Liver (tissue), 9 donors: ENCODE results near the gene OR2A5. TPM values are rescaled to one million over a fixed set of nuclear protein-coding genes. Genes with fewer than 3 reads are reported as not detected.
A peak's percentile ranks its signal among the peaks of the same experiment; 100 is the strongest.

Experiments used
- DNase-seq: peaks from one replicate; pipeline ENCODE4 v3.0.0-alpha.2; 2017; ENCODE audit warnings: low spot score
- H3K27ac ChIP-seq, 2 donors: one replicate each; pipeline ENCODE4 v1.7.0; 2013; ENCODE audit warnings: inconsistent platforms in 2 of 2, low read length in 2 of 2, control low read depth in 1 of 2, low read depth in 1 of 2, mild to moderate bottlenecking in 1 of 2
- H3K27me3 ChIP-seq, 4 donors: one replicate each; pipeline versions ENCODE4 v1.6.1 to v1.7.0; 2013; ENCODE audit warnings: low read length in 3 of 4, inconsistent platforms in 1 of 4, mild to moderate bottlenecking in 1 of 4, moderate library complexity in 1 of 4; ENCODE audit not compliant: control insufficient read depth in 4 of 4, insufficient read depth in 4 of 4
- H3K36me3 ChIP-seq, 4 donors: one replicate each; pipeline versions ENCODE4 v1.6.1 to v1.7.0; 2013; ENCODE audit warnings: low read length in 3 of 4, mild to moderate bottlenecking in 3 of 4, low read depth in 1 of 4, moderate library complexity in 1 of 4; ENCODE audit not compliant: control insufficient read depth in 4 of 4, insufficient read depth in 3 of 4
- H3K4me1 ChIP-seq, 4 donors: one replicate each; pipeline versions ENCODE4 v1.6.1 to v1.7.0; 2013; ENCODE audit warnings: low read length in 3 of 4, mild to moderate bottlenecking in 3 of 4, moderate library complexity in 1 of 4; ENCODE audit not compliant: control insufficient read depth in 4 of 4, insufficient read depth in 4 of 4
- H3K4me3 ChIP-seq, 3 donors: one replicate each; pipeline versions ENCODE4 v1.6.1 to v1.7.0; 2013; ENCODE audit warnings: low read length in 3 of 3, control low read depth in 1 of 3, low read depth in 1 of 3, mild to moderate bottlenecking in 1 of 3
- H3K9ac ChIP-seq, 2 donors: one replicate each; pipeline ENCODE4 v1.7.0; 2013; ENCODE audit warnings: low read length in 2 of 2, mild to moderate bottlenecking in 2 of 2, moderate library complexity in 2 of 2, control low read depth in 1 of 2, low read depth in 1 of 2
- H3K9me3 ChIP-seq, 4 donors: one replicate each; pipeline versions ENCODE4 v1.6.1 to v1.7.0; 2013; ENCODE audit warnings: low read length in 3 of 4; ENCODE audit not compliant: control insufficient read depth in 4 of 4
- CTCF ChIP-seq: fragments of 150-350 bp; IDR thresholded peaks from 2 replicates; pipeline ENCODE4 v1.5.1; 2017; ENCODE audit warnings: improper control_type of control experiment, low read depth, low read length; ENCODE audit not compliant: missing input control
- FOXA1 ChIP-seq: IDR thresholded peaks from 2 replicates; pipeline ENCODE4 v1.6.1; 2016; ENCODE audit warnings: antibody characterized with exemption
- GABPA ChIP-seq, 2 donors: IDR thresholded peaks in 1 of 2; conservative IDR thresholded peaks in 1 of 2; 2 replicates each; pipeline ENCODE4 v1.6.1; 2016; ENCODE audit warnings: antibody characterized with exemption in 2 of 2, mild to moderate bottlenecking in 1 of 2, moderate library complexity in 1 of 2
- HNF4A ChIP-seq, 2 donors: conservative IDR thresholded peaks; 2 replicates each; pipeline ENCODE4 v1.6.1; 2016; ENCODE audit warnings: antibody characterized with exemption in 2 of 2, mild to moderate bottlenecking in 2 of 2
- HNF4G ChIP-seq: IDR thresholded peaks from 2 replicates; pipeline ENCODE4 v1.6.1; 2016; ENCODE audit warnings: antibody characterized with exemption
- JUND ChIP-seq, 2 donors: IDR thresholded peaks; 2 replicates each; pipeline ENCODE4 v1.6.1; 2016; ENCODE audit warnings: antibody characterized with exemption in 2 of 2
- MAX ChIP-seq: IDR thresholded peaks from 2 replicates; pipeline ENCODE4 v1.6.1; 2016; ENCODE audit warnings: antibody characterized with exemption
- NR2F2 ChIP-seq: IDR thresholded peaks from 2 replicates; pipeline ENCODE4 v1.6.1; 2016; ENCODE audit warnings: antibody characterized with exemption
- RAD21 ChIP-seq, 2 donors: IDR thresholded peaks; 2 replicates each; pipeline ENCODE4 v1.6.1; 2016; ENCODE audit warnings: antibody characterized with exemption in 2 of 2, mild to moderate bottlenecking in 2 of 2
- RXRA ChIP-seq, 2 donors: IDR thresholded peaks; 2 replicates each; pipeline ENCODE4 v1.6.1; 2017 to 2018; ENCODE audit warnings: antibody characterized with exemption in 2 of 2, mild to moderate bottlenecking in 1 of 2
- SP1 ChIP-seq: IDR thresholded peaks from 2 replicates; pipeline ENCODE4 v1.6.1; 2018; ENCODE audit warnings: antibody characterized with exemption, mild to moderate bottlenecking
- TAF1 ChIP-seq: conservative IDR thresholded peaks from 2 replicates; pipeline ENCODE4 v1.6.1; 2016; ENCODE audit warnings: antibody characterized with exemption, mild to moderate bottlenecking
- YY1 ChIP-seq: IDR thresholded peaks from 2 replicates; pipeline ENCODE4 v1.6.1; 2016; ENCODE audit warnings: antibody characterized with exemption, mild to moderate bottlenecking
- ZBTB33 ChIP-seq: IDR thresholded peaks from 2 replicates; pipeline ENCODE4 v1.6.1; 2016; ENCODE audit warnings: antibody characterized with exemption
- WGBS: extraction: QIAGEN DNeasy Blood & Tissue Kit; methylation state at CpG from one replicate; pipeline ENCODE4 v1.1.7; 2013; 5-methylcytosine and 5-hydroxymethylcytosine counted together
- polyA plus RNA-seq, 2 donors: library from polyadenylated mRNA; stranded (reverse) in 1 of 2; unstranded in 1 of 2; fragments of 200-250 nt in 1 of 2; fragments of >200 nt in 1 of 2; fragmentation: Nextera tagmentation in 1 of 2; extraction: Ambion mirVana in 1 of 2; gene quantifications; one replicate each; pipeline versions ENCODE4 v1.2.1 to v1.2.3, GENCODE V29; 2013 to 2015
- total RNA-seq, 2 donors: library from RNA; depleted of rRNA; stranded (reverse); fragments of >200 nt; gene quantifications; one replicate each; pipeline ENCODE4 v1.2.3, GENCODE V29; 2014
- TF ChIP-seq, protein P1 (sequence below): IDR thresholded peaks from 2 replicates; pipeline ENCODE4 v1.6.1; 2016; ENCODE audit warnings: antibody characterized with exemption, mild to moderate bottlenecking
- donor health status: healthy.
- donor health status: healthy.
- donor health status: healthy.
- donor health status: healthy.
- donor health status: healthy.

Gene OR2A5
- total and polyA plus RNA-seq, 4 donors = 0.28 TPM; not detected in 3

DNA sequence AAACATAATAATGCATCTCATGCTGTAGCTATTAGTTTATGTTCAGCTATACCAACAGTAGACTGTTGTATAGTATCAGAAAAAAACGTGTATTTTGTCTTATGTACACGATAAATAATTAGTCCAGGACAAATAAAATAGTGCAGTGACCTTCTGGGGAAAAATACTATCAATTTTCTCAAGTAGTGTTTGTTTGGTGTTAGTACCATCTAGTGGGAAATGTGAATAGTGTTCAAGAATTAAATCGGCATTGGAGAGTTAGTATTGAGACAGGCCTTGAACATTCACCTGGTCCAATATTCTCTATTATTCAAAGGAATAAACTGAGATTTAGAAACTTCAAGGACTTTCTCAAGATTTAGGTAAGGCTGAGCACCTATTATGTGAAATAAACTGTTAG is 21.7 kb upstream of the OR2A5 start:
- DNase-seq = no peak
- TF ChIP-seq RXRA (IDR thresholded peaks at IDR 0.05) (peak in 1 of 2 donors; percentile 22), FOXA1 (no peak), RAD21 (IDR thresholded peaks at IDR 0.05) (peak; percentile 91 to 93), ZBTB33 (no peak), CTCF (peak; percentile 58), MAX (no peak)
- TF ChIP-seq, protein P1, sequence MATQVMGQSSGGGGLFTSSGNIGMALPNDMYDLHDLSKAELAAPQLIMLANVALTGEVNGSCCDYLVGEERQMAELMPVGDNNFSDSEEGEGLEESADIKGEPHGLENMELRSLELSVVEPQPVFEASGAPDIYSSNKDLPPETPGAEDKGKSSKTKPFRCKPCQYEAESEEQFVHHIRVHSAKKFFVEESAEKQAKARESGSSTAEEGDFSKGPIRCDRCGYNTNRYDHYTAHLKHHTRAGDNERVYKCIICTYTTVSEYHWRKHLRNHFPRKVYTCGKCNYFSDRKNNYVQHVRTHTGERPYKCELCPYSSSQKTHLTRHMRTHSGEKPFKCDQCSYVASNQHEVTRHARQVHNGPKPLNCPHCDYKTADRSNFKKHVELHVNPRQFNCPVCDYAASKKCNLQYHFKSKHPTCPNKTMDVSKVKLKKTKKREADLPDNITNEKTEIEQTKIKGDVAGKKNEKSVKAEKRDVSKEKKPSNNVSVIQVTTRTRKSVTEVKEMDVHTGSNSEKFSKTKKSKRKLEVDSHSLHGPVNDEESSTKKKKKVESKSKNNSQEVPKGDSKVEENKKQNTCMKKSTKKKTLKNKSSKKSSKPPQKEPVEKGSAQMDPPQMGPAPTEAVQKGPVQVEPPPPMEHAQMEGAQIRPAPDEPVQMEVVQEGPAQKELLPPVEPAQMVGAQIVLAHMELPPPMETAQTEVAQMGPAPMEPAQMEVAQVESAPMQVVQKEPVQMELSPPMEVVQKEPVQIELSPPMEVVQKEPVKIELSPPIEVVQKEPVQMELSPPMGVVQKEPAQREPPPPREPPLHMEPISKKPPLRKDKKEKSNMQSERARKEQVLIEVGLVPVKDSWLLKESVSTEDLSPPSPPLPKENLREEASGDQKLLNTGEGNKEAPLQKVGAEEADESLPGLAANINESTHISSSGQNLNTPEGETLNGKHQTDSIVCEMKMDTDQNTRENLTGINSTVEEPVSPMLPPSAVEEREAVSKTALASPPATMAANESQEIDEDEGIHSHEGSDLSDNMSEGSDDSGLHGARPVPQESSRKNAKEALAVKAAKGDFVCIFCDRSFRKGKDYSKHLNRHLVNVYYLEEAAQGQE = no peak
- no peaks in the 10 kb centered on the region for H3K36me3 ChIP-seq
- H3K4me1 ChIP-seq = no peaks in the 10 kb centered on the region
- H3K27ac ChIP-seq = no peak overlapping the region
- H3K9ac ChIP-seq = no peak overlapping the region
- H3K27me3 ChIP-seq = peaks cover 0 to 3% (median 0%) of the 10 kb centered on the region in 4 donors
- H3K9me3 ChIP-seq = no peaks in the 10 kb centered on the region
- H3K4me3 ChIP-seq = no peak overlapping the region
- 5% methylated on average over 3 of the region's 3 CpGs for WGBS

DNA sequence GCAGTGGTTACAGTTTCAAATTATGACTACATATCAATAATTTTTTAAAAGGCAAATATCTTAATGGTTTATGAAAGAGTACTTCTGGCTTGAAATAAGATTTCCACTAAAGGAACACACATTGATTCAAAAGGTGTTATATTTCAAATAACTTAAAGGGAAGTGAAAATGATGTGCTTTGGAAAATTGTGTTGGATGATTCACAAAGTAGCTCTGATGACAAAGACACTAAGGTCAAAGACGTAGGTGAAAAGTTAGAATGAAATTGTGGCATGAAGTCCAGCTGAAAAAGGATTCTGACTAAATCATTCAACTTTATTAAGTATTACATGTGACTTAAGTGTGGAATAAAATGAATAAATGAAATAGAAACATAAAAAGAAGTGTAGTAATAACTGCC is 20.8 kb upstream of the OR2A5 start:
- no peak for DNase-seq
- Histone ChIP-seq H3K4me3 (no peak overlapping the region), H3K27ac (no peak overlapping the region), H3K36me3 (no peaks in the 10 kb centered on the region), H3K9ac (no peak overlapping the region), H3K9me3 (no peaks in the 10 kb centered on the region), H3K4me1 (no peaks in the 10 kb centered on the region), H3K27me3 (peaks cover 0 to 5% (median 0%) of the 10 kb centered on the region in 4 donors)
- TF ChIP-seq GABPA (IDR thresholded peaks at IDR 0.05 in 1 of 2, conservative IDR thresholded peaks at IDR 0.05 in 1 of 2) (no peak), JUND (IDR thresholded peaks at IDR 0.05) (no peak), RXRA (IDR thresholded peaks at IDR 0.05) (no peak), HNF4G (no peak), CTCF (no peak), MAX (no peak), YY1 (no peak), ZBTB33 (no peak), NR2F2 (no peak), HNF4A (conservative IDR thresholded peaks at IDR 0.05) (no peak), TAF1 (no peak), SP1 (no peak)
- TF ChIP-seq, protein P1 = no peak
- WGBS = 72% methylated on average over 1 of the region's 1 CpG
